HFF-Myc (cell line): ENCODE measurements around the gene CACNA2D3.

Source experiments
- DNase-seq: peaks from one replicate; pipeline ENCODE4 v3.0.0-alpha.2; 2011; ENCODE audit warnings: low read depth; ENCODE audit errors: extremely low read depth
- H3K4me3 ChIP-seq: replicated peaks from 2 replicates; pipeline ENCODE4 v1.5.1; 2011; ENCODE audit warnings: low read depth, mild to moderate bottlenecking, control low read depth, low read length
- CTCF ChIP-seq: IDR thresholded peaks from 2 replicates; pipeline ENCODE4 v1.5.1; 2012; ENCODE audit warnings: mild to moderate bottlenecking, low read depth, low read length, control low read depth; ENCODE audit errors: missing control alignments

Gene CACNA2D3

DNA sequence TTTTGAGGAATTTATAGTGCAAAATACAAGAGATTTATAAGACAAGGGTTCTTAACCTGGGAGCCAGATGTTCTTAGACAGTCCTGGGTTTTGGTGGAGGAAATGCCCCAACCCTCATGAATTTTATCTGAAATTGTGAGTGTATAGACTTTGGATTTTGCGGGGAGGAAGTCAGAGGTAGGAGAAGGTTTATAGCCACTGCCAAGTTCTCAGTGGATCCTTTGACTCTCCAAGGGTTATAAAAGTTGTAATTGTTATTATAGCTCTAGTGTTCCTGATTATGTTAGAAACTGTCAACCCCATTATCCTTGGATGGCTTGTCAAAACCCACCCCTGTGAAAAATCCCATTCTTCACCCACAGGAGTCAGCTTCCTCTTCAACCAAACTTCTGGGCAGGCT is 621.9 kb downstream of the CACNA2D3 start:
- TF ChIP-seq CTCF, result no peak
- DNase-seq, result no peak
- H3K4me3 ChIP-seq, result no peak overlapping the region

- TF ChIP-seq CTCF, result no peak
- DNase-seq, result no peak
Observed at GRCh38 chr3:54745843-54746242, 623.5 kb downstream of the CACNA2D3 start.

GRCh38 chr3:54746722-54747121 is 624.4 kb downstream of the CACNA2D3 start:
- TF ChIP-seq CTCF, result no peak
- DNase-seq, result no peak
- H3K4me3 ChIP-seq, result no peak overlapping the region

More at GRCh38 chr3:54745843-54746242, 623.5 kb downstream of the CACNA2D3 start:
- H3K4me3 ChIP-seq, result no peak overlapping the region

- H3K4me3 ChIP-seq, result no peak overlapping the region
- TF ChIP-seq CTCF, result no peak
- no peak for DNase-seq
Observed at GRCh38 chr3:54755756-54756155, 633.4 kb downstream of the CACNA2D3 start.

DNA sequence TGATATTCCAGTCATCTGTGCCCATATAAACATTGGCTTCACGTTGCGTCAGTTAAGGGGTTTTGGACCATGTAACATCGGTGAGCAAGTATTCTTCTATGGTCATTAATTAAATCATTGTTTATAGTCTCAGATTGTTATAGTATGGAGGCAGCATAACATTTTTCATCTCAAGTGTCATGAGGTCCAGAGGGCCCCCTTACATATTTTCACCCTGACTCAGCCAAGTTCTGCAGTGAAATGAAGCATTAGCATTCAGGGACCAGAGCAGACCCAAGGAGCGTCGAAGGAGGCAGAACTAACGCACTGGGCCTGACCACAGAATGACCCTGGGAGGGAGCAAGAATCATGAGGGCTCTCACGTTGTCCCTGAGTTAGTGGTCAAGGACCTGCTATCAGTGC is 634.0 kb downstream of the CACNA2D3 start:
- no peak overlapping the region for H3K4me3 ChIP-seq
- peak; percentile 20 for DNase-seq
- no peak for TF ChIP-seq CTCF

GRCh38 chr3:54758461-54758860 is 636.1 kb downstream of the CACNA2D3 start:
- TF ChIP-seq CTCF, result no peak
- no peak for DNase-seq
- H3K4me3 ChIP-seq, result no peak overlapping the region

DNA sequence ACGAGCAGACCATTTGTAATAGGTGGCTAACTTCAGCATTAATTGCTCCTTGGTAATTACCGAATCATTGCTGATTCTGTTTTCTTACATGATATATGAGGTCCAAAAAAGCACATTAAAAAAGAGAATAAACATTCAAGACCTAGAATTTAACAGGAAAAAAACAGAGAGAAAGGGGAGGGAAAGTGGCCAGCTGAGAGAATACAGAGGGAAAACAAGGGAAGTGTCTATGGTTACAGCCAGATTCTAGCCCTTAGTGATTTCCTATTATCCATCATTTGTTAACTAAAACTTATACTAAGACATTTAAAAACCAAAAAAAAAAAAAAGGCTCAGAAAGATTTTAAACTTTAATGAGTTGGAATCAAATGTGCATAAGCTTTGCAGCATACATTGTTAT is 636.8 kb downstream of the CACNA2D3 start:
- no peak overlapping the region for H3K4me3 ChIP-seq
- DNase-seq, result no peak
- TF ChIP-seq CTCF, result no peak
